ENCODE measurements around the gene REPIN1. TPM values are rescaled to one million over a fixed set of nuclear protein-coding genes. Genes with fewer than 3 reads are reported as not detected.
"Not testable (repeated sequence)": the region's sequence is repeated elsewhere in the genome, so short reads cannot be mapped to it uniquely, and the experiment has no call there.

REPIN1 gene
- total RNA-seq, 2 donors from 2014 or later, result 57.1 to 77.4 TPM

DNA sequence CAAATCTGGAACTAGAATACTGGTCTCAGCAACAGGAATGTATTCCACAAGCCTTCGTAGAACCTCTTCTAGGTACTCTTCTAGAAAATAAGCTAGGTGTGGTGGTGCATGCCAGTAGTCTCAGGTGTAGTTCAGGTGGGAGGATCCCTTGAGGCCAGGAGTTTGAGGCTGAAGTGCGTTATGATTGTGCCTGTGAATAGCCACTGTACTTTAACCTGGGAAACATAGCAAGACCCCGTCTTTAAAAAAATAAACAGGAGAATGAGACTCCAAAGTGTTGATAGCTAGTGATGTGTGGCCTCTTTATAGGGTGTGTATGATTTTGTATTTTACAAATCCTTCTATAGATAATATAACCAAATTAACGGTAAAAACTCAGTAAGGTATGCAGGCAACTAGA lies 9.0 kb downstream of the REPIN1 start:
- ATAC-seq, result no peak
- Mint-ChIP-seq H3K9me3 (no peaks in the 10 kb centered on the region), H3K27ac (peak overlapping the region; percentile 74 to 84)

DNA sequence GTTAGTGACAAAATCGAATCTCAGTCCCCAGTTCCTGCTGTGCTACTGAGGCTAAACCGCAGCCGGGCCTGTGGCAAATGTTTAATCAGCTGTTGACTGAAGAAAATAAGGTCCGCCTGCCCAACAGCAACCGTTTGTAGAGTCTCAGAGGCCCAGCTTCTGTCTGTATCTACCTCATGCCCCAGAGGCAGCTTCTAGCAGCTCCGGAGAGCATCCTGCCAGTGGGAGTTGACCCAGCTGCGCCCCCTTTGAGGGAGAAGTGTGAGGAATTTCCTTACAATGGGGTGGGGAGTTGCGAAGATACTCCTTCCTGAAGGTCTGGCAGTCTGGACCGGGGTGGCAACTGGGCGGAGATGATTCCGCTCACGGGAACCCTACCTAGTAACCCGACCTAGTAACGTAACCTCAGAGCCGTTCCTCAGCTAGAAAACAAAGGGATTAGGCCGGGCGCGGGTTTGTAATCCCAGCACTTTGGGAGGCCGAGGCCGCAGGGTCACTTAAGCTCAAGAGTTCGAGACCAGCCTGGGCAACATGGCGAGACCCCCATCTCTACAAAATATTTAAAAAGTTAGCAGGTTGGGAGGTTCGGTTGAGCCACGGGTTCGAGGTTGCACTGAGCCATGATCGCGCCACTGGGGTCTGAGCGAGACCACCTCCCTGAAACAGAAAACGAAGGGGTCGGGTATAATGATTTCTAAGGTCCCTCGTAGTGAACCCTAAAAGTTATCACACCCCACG lies 9.7 kb downstream of the REPIN1 start:
- no peak for ATAC-seq
- Mint-ChIP-seq H3K27ac (peak overlapping the region; percentile 74 to 84), H3K9me3 (no peaks in the 10 kb centered on the region), H3K36me3 (peaks cover 0 to 5% of the 10 kb centered on the region in 2 donors)
- DNase-seq (ENCODE audit: low spot score in 2 of 2), result peak; percentile 30 to 56

More for the DNA sequence above, 9.0 kb downstream of the REPIN1 start:
- DNase-seq (ENCODE audit: low spot score in 2 of 2), result peak in 1 of 2 donors; percentile 20
- peaks cover 0 to 5% of the 10 kb centered on the region in 2 donors for H3K36me3 Mint-ChIP-seq

DNA sequence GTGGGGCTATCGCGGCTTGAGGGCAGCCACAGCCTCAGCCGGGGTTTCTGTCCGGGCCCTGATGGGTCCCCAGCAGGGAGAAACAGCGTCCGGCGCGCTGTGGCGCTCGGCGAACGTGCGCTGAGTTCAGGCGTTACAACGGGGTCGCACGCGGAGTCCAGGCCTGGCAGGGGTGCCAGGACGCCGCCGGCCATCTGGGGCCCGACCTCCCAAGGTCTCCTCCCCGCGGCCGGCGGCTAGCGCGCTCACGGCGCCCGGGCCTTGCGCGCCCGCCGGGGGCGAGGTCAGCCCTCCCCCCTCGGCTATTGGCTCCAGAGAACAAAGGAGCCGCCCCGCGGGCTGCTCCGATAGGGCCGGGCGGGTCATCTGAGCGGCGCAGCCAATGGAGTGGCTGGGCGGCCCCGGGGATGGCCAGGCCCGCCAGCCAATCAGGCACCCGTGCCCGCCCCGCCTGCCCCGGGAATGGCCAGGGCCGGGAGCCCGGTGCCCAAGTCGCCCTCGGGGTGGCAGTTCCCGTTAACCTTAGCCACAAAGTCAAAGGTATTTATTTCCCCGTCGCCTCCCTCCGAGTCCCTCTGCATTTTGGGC lies 10.3 kb downstream of the REPIN1 start, which contains the start of gene ZNF775:
TSS of gene ZNF775 (plus strand) at position 478 of the 588 bp plus-strand sequence. CDS start 9,141 bp downstream, outside the sequence.
- ATAC-seq (peak; percentile 96 to 97), DNase-seq (ENCODE audit: low spot score in 2 of 2) (peak; percentile 94 to 96)

DNA sequence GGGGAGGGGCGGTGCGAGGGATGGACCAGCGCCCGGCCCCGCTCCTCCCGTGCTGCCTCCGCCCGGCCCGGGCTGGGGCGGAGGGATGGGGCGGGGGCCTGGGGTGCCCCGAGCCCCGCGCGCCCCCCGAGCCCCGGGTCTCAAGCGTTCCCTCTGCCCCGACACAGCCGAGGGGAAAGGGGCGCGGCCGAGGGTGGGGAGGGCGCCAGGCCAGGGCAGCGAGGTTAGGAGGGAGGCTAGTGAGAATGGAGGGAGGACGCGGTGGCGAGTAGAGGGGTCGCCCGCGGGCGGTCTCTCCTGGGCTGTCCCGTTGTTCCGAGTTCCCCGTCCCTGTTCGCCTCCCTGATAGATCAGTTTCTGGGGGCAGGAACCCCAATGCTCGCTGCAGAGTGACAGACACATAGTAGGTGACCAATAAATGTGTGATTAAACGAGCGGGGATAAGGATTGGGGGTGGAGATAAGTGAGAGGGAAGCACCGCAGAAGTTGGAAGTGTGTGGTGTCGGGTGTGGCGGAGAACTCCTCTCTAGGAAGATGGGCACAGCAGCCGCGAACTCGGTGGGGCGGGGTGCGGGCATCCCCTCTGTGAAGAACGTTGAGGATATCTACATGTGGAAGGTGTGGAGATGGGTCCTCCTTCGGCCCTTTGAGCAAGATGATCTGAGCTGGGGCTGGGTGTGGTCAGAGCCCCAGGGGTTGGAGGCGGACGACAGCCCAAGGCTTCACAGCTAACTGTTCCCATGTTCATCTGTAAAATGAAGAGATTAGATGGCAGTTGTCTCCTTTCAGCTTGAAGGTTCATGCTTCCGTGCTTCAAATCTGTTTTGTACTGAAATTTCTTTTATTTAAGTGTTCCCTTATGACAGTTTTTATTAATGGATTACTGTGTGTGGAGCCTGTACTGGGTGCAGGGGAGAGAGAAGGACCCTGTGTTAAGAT lies 11.1 kb downstream of the REPIN1 start:
- peak in 1 of 2 donors; percentile 55 for DNase-seq (ENCODE audit: low spot score in 2 of 2)
- no peaks in the 10 kb centered on the region for H3K9me3 Mint-ChIP-seq
- ATAC-seq, result peak in 1 of 2 donors; percentile 0
- peaks cover 0 to 5% of the 10 kb centered on the region in 2 donors for H3K36me3 Mint-ChIP-seq
- peak overlapping the region; percentile 33 to 88 for H3K27ac Mint-ChIP-seq

More for the DNA sequence above, 10.3 kb downstream of the REPIN1 start, which contains the start of gene ZNF775:
- Mint-ChIP-seq H3K9me3 (no peaks in the 10 kb centered on the region), H3K36me3 (peaks cover 0 to 5% of the 10 kb centered on the region in 2 donors), H3K27ac (peak within 1 kb of the TSS; percentile 65 to 88)

DNA sequence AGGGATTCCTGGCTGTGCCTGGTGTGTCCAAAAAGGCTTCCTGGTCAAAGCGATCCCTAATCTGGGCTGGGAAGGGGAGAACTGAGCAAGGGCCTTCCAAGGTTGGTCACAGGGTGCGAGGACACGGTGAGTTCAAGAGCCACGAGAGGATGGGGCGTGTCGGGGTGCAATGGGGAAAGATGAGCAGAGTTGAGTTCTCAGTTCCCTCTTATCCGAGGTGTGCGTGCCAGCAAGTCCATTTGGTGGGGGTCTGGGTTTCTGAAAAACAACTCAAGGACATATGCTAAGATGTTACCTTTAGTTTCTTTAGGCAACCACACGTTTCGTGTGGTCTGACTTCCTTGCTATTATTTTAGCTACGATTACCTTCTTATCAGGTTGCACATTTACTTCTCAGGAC lies 11.8 kb downstream of the REPIN1 start:
- ATAC-seq (no peak), DNase-seq (ENCODE audit: low spot score in 2 of 2) (no peak)
- Mint-ChIP-seq H3K36me3 (peaks cover 0 to 5% of the 10 kb centered on the region in 2 donors), H3K9me3 (no peaks in the 10 kb centered on the region), H3K27ac (peak overlapping the region in 1 of 2 donors; percentile 88)

DNA sequence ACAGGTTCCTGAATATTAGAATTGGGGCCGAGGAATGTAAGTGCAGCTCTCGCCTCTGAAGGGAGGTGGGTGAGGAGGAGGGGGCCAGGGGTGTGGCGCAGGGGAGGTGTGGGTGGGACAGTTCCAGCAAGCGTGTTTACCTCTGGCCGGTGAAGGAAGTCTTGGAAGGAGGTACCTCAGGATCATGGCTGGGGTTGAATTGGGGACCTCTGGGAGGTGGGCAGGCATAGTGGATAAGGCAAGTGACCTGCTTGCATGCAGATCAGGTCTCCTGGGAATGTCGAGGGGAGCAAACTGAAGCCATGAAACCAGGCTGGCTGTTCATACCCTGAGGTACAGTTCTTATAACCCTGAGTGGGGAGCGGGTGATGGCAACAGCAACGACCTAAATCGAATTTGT lies 12.5 kb downstream of the REPIN1 start:
- H3K27ac Mint-ChIP-seq, result no peak overlapping the region
- H3K36me3 Mint-ChIP-seq, result peaks cover 0 to 5% of the 10 kb centered on the region in 2 donors
- DNase-seq (ENCODE audit: low spot score in 2 of 2) (peak in 1 of 2 donors; percentile 39), ATAC-seq (no peak)
- no peaks in the 10 kb centered on the region for H3K9me3 Mint-ChIP-seq

DNA sequence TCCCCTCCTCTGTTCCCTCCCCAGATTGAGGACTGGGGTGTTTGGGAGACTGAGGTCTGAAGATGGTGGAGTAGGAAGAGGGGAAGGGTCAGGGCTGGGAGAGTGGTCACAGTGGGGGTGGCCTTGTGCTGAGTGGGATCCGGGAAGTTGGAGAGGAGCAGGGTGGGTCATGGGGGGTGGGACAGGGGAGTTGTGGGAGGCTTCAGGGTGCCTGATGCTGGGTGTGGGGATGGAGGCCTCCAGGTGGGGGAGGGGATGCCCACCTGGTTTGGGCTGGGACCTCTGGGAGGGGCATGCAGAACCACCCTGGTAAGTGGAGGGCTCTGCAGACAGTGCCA lies 13.1 kb downstream of the REPIN1 start:
- ATAC-seq (no peak), DNase-seq (ENCODE audit: low spot score in 2 of 2) (peak in 1 of 2 donors; percentile 41)
- Mint-ChIP-seq H3K27ac (no peak overlapping the region), H3K36me3 (peaks cover 0 to 5% of the 10 kb centered on the region in 2 donors), H3K9me3 (no peaks in the 10 kb centered on the region)

DNA sequence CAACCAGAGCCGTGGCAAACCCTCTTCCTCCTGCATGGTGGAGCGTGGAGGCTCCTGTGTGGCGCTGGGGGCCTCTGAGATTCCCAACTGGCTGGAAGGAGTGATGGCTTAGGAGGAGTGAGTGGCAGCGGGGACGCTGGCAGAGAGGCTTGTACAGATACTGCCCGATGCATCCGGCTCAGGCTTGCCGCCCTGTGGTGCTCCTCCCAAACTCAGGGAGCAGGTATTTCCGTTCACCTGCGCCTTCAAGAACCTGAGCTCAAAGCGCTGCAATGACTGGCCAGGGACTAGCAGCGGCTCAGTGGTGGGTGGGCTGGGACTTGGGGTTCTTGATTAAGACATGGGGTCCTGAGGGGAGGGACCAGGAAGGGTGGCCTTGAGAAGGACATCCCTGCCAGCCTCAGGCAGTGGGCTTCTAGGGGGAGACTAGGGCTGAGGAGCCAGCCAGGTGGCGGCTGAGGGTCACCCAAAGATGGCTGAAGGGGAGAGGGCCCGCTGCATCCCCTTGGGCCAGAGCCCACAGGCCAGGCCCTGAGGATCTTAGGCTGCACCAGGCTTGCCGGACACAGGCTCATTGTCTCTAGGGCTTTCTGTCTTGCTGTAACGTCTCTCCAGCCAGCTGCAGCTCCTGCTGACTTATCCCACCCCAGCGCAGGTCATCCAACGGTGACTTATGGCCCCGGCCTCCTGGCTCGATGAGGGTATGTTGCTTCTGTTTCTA lies 13.7 kb downstream of the REPIN1 start:
- ATAC-seq (no peak), DNase-seq (ENCODE audit: low spot score in 2 of 2) (no peak)
- Mint-ChIP-seq H3K9me3 (no peaks in the 10 kb centered on the region), H3K27ac (no peak overlapping the region), H3K36me3 (peaks cover 0 to 5% of the 10 kb centered on the region in 2 donors)

DNA sequence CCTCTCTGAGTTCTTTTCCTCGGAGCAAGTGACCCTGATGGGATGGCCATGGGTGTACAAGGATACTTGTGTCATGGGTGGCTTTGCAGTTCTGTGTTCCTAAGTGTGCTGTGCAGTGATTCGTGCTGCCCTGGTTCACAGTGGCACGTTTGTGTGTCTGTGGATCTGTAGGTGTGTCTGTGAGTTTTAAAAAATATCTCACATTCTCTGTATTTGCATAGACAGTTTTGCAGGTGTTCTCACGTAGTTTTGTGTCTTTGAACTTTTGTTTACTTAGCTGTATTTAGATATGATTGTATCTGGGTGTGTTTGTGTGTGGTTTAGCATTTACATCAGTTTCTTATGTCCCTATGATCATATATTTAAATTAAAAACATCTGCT lies 14.2 kb downstream of the REPIN1 start:
- H3K9me3 Mint-ChIP-seq, result no peaks in the 10 kb centered on the region
- no peak for DNase-seq (ENCODE audit: low spot score in 2 of 2)

DNA sequence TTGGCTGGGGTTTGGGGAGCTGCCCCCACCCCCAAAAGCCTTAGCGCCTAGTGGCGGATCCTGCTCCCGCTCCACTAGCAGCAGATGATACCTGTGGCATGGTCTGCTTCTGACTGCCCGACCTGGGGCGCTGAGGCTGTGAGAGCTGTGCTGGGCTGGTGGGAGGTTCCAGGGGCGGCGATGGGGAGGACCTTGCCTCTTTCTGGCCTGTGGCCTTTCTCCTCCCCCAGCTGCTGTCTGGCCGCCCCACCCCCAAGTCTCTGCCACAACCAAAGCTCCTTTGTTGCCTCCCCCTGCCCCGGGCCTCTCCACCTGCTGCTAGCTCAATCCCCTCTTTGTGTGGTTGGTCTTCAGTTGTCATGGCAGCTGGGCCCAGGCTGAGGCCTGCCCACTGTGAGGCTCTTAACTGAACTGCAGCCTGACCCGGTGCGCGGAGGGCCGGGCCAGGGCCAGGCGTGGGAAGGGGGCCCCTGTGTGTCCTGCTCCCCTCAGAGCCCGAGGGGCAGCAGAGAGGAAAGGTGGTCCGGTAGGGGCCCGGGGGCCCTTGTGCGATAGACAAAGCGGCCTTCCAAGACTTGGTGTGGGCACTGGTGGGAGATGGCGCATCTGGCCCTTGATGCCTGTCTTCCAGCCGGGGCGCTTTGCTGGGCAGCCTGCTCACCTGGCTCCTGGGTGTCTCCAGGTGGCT lies 15.2 kb downstream of the REPIN1 start:
- H3K36me3 Mint-ChIP-seq, result peaks cover 0 to 5% of the 10 kb centered on the region in 2 donors
- peak overlapping the region in 1 of 2 donors; percentile 31 for H3K27ac Mint-ChIP-seq
- DNase-seq (ENCODE audit: low spot score in 2 of 2) (peak in 1 of 2 donors; percentile 41), ATAC-seq (no peak)
- H3K9me3 Mint-ChIP-seq, result no peaks in the 10 kb centered on the region

More for the DNA sequence above, 14.2 kb downstream of the REPIN1 start:
- peak overlapping the region in 1 of 2 donors; percentile 31 for H3K27ac Mint-ChIP-seq
- peaks cover 0 to 5% of the 10 kb centered on the region in 2 donors for H3K36me3 Mint-ChIP-seq
- ATAC-seq, result no peak

DNA sequence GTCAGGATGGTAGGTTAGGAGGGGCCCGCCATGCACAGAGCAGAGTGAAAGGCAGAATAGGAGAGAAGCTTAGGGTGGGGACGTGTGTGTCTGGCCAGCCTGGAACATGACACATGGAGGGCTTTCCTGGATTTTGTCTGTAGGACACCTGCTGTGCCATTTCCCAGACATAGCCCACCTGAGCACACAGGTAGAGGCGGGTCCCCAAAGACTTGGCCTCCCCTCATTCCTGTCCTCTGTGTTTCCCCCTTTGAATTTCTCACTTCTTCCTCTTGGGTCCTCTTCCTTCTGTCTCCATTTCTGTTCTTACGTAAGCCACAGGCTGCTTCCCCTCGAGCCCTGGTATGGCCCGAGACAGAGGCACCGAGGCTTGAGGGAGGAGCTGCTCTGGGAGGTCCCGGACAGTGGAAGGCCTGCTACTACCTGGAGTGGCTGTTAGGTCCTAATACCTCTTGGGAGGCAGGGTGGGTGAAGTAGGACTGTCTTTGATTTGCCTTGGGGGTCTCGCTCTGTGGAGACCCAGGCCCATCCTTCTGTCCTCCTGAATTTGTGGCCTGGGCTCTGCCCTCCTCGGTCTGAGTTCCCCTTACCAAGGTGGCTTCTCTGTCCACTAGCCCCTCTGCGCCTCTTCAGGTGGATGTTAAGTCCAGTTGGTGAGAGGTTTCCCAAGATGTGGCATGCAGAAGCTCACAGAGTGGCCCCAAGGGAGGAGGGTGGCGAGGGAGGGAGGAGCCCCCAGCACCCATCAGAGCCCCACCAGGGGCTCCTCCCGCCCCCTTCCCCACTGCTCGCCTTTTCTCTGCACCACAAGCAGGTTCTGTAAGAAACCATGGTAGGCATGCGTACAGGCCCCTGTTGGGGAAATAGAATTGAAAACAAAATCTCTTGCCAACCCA lies 16.0 kb downstream of the REPIN1 start:
- peak in 1 of 2 donors; percentile 47 for DNase-seq (ENCODE audit: low spot score in 2 of 2)
- peaks cover 0 to 4% of the 10 kb centered on the region in 2 donors for H3K36me3 Mint-ChIP-seq
- no peak for ATAC-seq
- H3K9me3 Mint-ChIP-seq, result no peaks in the 10 kb centered on the region
- no peak overlapping the region for H3K27ac Mint-ChIP-seq

DNA sequence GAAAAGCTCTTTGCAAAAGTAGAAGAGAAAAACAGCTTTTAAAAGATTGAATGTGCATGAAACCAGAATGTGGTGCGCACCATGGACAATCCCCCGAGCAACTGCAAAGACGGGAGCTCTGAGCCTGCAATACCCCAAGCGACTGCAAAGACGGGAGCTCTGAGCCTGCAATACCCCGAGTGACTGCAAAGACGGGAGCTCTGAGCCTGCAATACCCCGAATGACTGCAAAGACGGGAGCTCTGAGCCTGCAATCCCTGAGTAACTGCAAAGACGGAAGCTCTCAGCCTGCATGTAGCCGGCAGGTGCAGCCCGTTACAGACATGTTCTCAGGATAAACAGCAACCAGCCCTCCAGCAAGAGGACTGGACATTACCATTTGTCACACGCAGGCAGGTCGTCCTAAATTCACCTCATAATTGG lies 16.7 kb downstream of the REPIN1 start:
- no peaks in the 10 kb centered on the region for H3K9me3 Mint-ChIP-seq
- DNase-seq (ENCODE audit: low spot score in 2 of 2) (peak in 1 of 2 donors; percentile 25), ATAC-seq (no peak)
- H3K36me3 Mint-ChIP-seq, result no peaks in the 10 kb centered on the region
- H3K27ac Mint-ChIP-seq, result no peak overlapping the region

DNA sequence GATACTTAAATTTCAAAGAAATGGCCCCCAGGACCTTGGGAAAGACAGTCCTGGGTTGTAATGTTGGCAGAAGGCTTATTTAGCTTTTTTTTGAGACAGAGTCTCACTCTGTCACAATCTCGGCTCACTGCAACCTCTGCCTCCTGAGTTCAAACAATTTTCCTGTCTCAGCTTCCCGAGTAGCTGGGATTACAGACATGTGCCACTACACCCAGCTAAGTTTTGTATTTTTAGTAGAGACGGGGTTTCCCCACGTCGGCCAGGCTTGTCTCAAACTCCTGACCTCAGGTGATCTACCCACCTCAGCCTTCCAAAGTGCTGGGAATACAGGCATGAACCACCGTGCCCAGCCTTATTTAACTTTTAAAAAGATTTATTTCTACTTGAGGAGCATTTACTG lies 17.3 kb downstream of the REPIN1 start:
- H3K36me3 Mint-ChIP-seq; ATAC-seq; H3K9me3 Mint-ChIP-seq; DNase-seq (ENCODE audit: low spot score in 2 of 2); H3K27ac Mint-ChIP-seq: not testable (repeated sequence)

DNA sequence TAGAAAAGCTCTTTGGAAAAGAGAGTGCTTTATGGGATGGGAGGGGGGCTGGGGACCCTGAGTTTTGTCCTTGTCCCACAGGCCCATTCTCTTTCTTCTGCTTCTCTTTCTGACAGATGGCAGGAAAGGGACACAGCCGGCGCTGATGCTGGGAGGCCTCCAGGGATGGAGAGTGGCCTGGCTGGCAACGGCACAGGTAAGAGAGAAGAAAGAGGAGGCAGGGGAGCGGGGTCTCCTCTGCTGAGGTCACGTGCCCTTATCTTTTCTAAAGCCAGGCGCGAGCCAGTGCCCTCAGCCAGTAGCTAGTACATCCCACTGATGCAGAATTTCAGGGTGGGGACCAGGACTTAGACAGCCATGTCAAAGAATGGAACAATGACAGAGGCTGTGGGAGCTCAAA lies 19.7 kb downstream of the REPIN1 start:
- ATAC-seq (no peak), DNase-seq (ENCODE audit: low spot score in 2 of 2) (no peak)
- Mint-ChIP-seq H3K27ac (no peak overlapping the region), H3K36me3 (no peaks in the 10 kb centered on the region), H3K9me3 (no peaks in the 10 kb centered on the region)

Data from activated naive CD4-positive, alpha-beta T cell treated with anti-CD3 and anti-CD28 coated beads, Interleukin-2, amount 50 U/mL, for 72 hours (primary cell).